GM19452 (cell line): ENCODE results near the gene NTSR2.
"Not testable (repeated sequence)": the region's sequence is repeated elsewhere in the genome, so short reads cannot be mapped to it uniquely, and the experiment has no call there.

Source experiments
- ATAC-seq: cut with Tn5 transposase; IDR thresholded peaks from one replicate; pipeline ENCODE4 v1.9.1; 2021; ENCODE audit not compliant: unreplicated experiment

The NTSR2 gene

GRCh38 chr2:11679486-11680181 lies 9.6 kb upstream of the NTSR2 start:
- ATAC-seq = no peak

- ATAC-seq = no peak
These were observed 9.0 kb upstream of the NTSR2 start for GRCh38 chr2:11679016-11679415.

GRCh38 chr2:11678306-11678960 lies 8.4 kb upstream of the NTSR2 start:
- no peak for ATAC-seq

- ATAC-seq = no peak
These were observed 7.4 kb upstream of the NTSR2 start for GRCh38 chr2:11677136-11678055.

GRCh38 chr2:11676640-11677039 lies 6.6 kb upstream of the NTSR2 start:
- no peak for ATAC-seq

GRCh38 chr2:11675423-11676112 lies 5.6 kb upstream of the NTSR2 start:
- ATAC-seq = no peak

- no peak for ATAC-seq
These were observed 5.0 kb upstream of the NTSR2 start for GRCh38 chr2:11674983-11675382.

GRCh38 chr2:11672407-11672806 lies 2.4 kb upstream of the NTSR2 start:
- no peak for ATAC-seq

GRCh38 chr2:11667866-11668637 lies 1.9 kb downstream of the NTSR2 start:
- no peak for ATAC-seq

- ATAC-seq = no peak
These were observed 2.8 kb downstream of the NTSR2 start for GRCh38 chr2:11667194-11667593.

GRCh38 chr2:11665510-11666362 lies 4.3 kb downstream of the NTSR2 start:
- no peak for ATAC-seq

GRCh38 chr2:11665028-11665427 lies 5.0 kb downstream of the NTSR2 start:
- ATAC-seq = no peak

GRCh38 chr2:11663427-11663826 lies 6.6 kb downstream of the NTSR2 start:
- no peak for ATAC-seq

GRCh38 chr2:11662882-11663281 lies 7.1 kb downstream of the NTSR2 start:
- ATAC-seq = no peak

GRCh38 chr2:11661891-11662435 lies 8.0 kb downstream of the NTSR2 start:
- no peak for ATAC-seq

- not testable (repeated sequence) for ATAC-seq
These were observed 9.6 kb downstream of the NTSR2 start for GRCh38 chr2:11660396-11660795.

- no peak for ATAC-seq
These were observed 10.1 kb downstream of the NTSR2 start for GRCh38 chr2:11659851-11660250.

GRCh38 chr2:11659115-11659475 lies 10.9 kb downstream of the NTSR2 start:
- ATAC-seq = no peak
